ENCODE measurements around the gene VPS37B.
"Not testable (repeated sequence)": the region's sequence is repeated elsewhere in the genome, so short reads cannot be mapped to it uniquely, and the experiment has no call there.

The VPS37B gene

DNA sequence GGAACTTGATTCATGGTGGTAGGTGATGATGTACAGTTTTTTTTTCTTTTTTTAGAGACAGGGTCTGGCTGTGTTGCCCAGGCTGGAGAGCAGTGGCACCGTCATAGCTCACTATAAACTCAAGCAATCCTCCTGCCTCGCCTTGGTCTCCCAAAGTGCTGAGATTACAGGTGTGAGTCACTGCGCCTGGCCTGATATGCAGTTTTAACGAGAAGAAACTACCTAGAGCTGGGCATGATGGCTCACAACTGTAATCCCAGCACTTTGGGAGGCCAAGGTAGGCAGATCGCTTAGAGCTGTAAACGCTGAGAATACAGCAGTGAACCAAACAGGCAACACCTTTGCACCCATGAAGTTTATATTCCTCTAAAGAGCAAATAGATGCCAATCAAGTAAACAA, 13.0 kb upstream of the VPS37B start:
- no peak for DNase-seq (ENCODE audit: low read depth in 2 of 2, low spot score in 1 of 2)

GRCh38 chr12:122905258-122905657, 9.3 kb upstream of the VPS37B start:
- not testable (repeated sequence) for DNase-seq (ENCODE audit: low read depth in 2 of 2, low spot score in 1 of 2)

DNA sequence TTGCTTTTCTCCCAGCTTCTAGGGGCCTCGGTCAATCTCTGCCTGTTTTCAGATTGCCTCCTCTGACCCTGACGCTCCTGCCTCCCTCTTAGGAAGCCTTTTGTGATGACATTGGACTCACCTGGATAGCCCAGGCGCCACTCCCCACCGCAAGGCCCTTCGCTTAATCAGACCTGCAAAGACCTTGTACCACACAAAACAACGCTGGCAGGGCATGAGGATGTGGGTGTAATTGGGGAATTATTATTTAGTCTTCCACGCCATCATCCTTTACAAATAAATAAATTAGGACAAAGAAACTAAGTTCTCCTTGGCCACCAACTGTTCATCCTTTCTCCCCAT, 7.7 kb upstream of the VPS37B start:
- no peak for DNase-seq (ENCODE audit: low read depth in 2 of 2, low spot score in 1 of 2)

GRCh38 chr12:122902854-122903692, 7.1 kb upstream of the VPS37B start:
- DNase-seq (ENCODE audit: low read depth in 2 of 2, low spot score in 1 of 2) = no peak

DNA sequence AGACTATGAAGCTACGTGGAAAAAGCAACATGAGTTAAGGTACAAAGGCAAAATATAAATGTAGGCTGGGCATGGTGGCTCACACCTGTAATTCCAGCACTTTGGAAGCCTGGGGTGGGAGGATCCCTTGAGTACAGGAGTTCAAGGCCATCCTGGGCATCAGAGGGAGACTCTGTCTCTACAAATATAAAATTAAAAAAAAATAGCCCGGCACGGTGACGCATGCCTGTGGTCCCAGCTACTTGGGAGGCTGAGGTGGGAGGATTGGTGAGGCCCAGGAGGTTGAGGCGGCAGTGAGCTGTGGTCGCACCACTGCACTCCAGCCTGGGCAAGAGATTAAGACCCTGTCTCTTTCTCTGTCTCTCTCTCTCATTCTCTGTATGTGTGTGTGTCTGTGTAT, 4.0 kb upstream of the VPS37B start:
- no peak for DNase-seq (ENCODE audit: low read depth in 2 of 2, low spot score in 1 of 2)

DNA sequence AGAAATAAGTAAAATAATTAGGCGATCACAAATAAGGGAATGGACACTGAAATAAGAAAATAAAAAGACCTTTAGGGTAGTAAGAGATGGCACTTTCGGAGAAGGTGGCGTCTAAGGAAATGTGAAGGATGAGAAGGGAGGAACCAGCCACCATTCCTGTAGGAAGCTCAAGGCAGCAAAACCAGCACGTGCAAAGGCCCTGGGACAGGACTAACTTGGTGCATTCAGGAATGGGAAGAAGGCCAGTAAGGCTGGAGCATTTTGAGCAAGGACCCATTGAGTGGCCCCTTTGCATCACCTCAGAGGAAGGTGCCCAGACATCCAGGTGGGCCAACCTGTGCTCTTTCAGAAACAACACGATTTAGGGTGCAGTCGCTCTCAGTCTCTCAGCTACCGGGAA, 738 bp upstream of the VPS37B start:
- no peak for DNase-seq (ENCODE audit: low read depth in 2 of 2, low spot score in 1 of 2)

DNA sequence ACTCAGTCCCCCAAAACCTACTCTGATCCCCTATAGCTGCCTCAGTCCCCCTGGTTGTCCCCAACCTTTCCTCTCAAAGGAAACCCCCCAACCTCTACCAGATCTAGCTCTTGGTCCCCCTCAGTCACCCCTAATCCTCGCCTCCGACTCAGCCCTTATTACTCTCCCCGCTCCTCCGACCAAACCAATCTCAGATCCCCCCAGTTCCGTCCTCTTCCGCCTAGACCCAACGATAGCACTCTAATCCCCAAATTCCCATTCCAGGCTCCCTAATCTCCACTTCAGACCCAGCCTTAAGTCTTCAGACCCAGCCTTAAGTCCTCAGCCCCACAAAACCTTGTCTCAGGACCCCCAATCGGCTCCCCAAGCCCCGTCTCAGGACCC, 612 bp downstream of the VPS37B start:
- DNase-seq (ENCODE audit: low read depth in 2 of 2, low spot score in 1 of 2) = no peak

DNA sequence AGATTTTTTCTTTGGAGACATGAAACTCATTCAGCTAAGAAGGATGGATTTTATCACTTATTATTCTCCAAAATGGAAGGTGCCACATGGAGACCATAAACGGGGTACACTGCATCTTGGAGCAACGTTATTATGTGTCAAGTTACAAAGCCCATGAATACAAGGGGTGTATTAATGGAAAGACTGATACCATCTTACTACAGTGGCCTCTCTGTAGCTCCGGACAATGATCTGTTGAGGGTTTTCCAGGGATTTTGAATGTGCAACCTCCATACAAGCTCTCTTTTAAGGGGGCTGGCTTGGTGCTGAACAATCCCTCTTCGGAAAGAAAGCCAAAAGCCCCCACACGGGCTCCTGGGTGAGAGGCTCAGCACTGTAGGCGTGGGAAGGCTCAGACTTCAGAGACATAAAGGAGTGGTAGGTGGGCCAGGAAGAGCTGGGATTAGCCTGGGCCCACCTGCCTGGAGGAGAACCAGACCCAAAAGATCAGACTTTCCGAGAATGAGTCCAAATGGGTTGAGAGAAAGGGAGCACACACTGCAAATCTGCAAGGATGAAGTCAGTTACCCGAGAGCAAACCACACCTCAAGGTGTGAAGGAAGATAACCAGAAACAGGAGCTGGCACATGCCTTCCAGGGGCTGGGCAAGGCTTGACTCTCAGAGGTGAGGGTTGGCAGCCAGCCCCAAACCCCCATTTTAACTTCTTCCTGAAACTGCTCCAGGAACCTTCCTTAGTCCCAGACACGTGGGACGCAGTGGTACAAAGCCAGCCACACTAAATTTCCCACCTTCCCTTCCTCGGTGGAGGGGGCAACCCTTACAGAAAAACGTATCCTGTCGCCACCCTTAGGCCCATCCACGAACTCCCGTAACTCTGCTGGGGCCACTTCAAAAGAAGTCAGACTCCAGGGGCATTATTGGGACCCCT, 1.5 kb downstream of the VPS37B start:
- DNase-seq (ENCODE audit: low read depth in 2 of 2, low spot score in 1 of 2) = no peak

- DNase-seq (ENCODE audit: low read depth in 2 of 2, low spot score in 1 of 2) = no peak
Observed at GRCh38 chr12:122893208-122894153, 2.4 kb downstream of the VPS37B start.

DNA sequence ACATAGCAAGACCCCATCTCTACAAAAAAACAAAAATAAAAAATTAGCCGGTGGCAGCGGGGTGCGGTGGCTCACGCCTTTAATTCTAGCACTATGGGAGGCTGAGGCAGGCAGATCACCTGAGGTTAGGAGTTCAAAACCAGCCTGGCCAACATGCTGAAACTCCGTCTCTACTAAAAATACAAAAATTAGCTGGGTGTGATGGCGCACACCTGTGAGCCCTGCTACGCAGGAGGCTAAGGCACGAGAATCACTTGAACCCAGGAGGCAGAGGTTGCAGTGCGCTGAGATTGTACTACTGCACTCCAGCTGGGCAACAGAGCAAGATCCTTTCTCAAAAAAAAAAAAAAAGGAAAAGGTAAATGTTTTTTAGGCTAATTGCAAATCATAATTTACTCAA, 3.2 kb downstream of the VPS37B start:
- DNase-seq (ENCODE audit: low read depth in 2 of 2, low spot score in 1 of 2) = not testable (repeated sequence)

DNA sequence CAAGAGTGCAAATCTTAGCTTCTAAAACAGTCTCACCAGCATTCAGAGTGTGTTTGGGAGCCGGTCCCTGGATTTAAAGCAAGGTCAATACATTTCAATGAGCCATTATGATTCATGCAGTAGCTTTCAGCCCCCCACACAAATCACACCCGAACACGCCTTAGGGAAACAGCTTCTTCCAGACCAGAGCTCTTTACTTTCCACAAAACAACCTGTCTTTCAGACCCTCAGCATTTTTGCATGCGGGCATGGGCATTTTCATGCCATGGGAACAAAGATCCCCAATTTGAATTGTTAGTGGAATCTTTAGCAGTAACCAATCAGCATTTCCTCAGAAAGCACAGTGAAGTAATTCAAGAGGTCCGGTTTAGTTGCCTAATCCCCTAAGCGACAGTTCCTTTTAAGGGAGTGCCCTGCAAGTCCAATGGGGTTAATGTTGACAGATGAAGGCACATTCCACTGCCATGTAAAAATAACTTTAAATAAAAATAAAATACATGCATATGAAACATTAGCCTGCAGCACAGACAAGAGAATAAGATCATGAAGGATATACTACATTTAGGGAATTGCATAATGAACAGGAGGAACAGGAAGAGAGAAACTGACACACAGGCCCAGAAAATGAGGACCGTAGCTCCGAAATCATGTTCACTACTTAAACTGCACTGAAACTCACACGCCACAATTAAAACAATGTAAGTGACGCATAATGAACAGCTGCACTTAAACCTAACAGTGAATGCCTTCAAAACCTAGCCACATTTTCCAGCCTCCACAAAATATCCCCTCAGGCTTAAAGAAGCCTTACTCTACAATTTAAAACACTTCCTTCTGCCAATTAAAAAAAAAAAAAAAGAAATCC, 4.0 kb downstream of the VPS37B start:
- DNase-seq (ENCODE audit: low read depth in 2 of 2, low spot score in 1 of 2) = no peak

DNA sequence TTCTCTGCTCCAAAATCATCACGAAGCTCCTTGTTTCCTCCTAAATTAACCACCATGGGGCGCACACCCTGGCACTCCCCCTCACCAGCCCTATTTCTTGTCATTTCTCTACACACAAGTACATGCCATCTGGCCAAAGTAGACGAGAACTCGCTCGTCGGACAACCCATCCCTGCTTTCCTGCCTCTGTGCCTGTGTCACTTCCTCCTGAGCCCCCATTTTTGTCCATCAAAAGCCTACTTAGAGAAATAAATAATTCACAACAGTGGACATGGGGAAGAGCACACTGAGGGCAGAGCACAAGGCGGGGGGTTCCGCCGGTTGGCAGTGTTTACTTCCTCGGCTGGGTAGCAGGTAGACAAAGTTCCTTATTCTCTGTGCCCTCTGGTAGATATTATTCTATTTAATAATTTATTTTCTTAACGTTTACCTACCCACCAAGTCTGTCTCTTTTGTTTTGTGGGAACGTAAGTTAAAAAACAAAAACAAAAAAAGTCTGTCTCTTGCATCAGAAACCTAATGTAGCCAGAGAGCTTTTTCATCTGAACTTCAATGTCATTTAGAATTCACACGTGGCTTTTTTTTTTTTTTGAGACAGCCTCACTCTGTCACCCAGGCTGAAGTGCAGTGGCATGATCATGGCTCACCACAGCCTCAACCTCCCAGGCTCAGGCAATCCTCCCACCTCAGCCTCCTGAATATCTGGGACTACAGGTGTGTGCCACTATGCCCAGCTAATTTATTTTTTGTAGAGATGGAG, 6.0 kb downstream of the VPS37B start:
- no peak for DNase-seq (ENCODE audit: low read depth in 2 of 2, low spot score in 1 of 2)

GRCh38 chr12:122888232-122888752, 7.6 kb downstream of the VPS37B start:
- no peak for DNase-seq (ENCODE audit: low read depth in 2 of 2, low spot score in 1 of 2)

DNA sequence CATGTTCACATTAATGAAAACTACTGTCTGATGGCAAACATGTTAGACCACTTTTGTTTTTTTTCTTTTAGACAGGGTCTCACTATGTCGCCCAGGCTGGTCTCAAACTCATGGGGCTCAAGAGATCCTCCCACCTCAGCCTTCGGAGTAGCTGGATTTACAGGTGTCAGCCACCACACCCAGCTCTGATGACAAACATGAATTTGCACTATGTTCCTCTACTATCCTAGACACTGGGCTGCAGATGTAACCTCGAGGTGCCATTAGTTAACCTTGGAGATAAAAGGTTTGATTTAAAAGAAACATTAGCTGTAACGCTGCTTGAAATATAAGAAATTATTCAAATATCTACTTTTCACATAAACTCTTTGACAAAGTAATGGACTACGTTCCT, 8.1 kb downstream of the VPS37B start:
- DNase-seq (ENCODE audit: low read depth in 2 of 2, low spot score in 1 of 2) = no peak

DNA sequence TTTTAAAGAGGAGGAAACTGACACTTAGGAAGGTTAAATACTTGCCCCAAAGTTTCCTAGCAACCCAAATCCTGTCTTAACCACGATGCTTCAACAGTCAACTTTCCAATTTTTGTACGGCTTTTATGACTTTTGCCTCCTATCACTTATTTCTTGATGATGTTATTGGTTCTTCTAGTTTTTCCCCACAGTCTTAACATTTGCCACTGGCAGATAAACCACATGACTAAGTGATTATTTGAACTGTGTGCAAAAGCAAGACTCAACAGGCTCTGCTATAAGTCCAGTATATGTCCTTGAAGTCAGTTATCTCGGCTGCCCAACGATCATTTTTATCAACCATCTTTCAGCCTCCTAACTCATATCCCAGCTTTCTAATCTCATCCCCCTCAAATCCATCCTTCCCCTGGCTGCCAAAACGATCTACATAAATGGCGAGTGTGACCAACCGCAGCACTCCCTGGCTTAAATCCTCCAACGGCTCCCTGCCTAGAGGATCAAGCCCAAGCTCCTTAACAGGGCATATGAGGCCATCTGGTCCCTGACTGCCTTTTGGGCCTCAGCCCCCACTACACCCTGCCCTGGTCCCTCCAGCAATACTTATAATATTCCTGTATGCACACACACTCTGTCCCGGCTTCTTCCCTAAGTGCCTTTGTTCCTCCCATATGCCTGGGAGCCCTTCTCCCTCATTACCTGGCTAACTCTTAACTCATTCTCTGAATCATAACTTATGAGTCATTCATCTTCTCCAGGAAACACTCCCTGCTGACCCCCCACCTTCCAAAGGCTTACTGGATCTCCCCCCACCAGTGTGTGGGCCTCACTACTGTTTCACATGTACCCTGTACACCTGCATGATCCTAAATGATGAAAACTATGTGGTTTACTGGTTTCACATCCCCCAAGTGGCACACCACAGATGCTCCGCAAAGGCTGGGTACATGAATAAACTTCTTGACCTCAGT, 8.8 kb downstream of the VPS37B start:
- DNase-seq (ENCODE audit: low read depth in 2 of 2, low spot score in 1 of 2) = no peak

DNA sequence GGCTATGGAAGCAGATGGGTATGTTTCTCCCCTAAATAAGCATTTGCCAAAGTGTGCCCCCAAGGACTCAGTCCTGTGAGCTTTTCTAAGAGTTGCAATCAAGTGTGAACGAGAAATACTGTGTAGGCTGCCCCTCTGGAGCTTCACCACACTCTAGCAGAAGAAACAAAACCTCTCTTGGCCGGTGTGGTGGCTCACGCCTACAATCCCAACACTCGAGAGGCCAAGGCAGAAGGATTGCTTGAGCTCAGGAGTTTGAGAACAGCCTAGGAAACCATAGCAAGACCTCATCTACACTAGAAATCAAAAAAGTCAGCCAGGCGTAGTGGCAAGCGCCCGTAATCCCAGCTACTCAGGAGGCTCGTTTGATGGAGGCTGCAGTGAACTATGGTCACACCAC, 9.8 kb downstream of the VPS37B start:
- DNase-seq (ENCODE audit: low read depth in 2 of 2, low spot score in 1 of 2) = no peak

DNA sequence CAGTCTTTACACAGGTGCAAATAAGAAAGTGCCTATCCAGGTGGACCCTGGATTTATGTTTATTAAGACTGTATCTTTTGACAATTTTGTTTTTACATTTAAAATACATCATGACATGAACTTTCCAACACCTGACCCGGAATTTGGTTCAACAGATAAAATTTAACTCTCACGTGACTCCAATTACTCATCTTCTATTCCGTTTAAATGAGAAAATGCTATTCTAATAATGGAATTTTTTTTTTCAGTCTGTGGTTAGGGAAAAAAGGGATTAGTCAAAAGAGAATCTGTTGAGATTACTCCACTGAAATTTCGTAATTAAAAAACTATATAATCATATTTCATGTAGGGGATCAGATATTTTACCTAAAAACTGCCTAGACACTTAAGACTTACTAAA, 11.1 kb downstream of the VPS37B start:
- no peak for DNase-seq (ENCODE audit: low read depth in 2 of 2, low spot score in 1 of 2)

Data from stimulated activated CD8-positive, alpha-beta memory T cell treated with anti-CD3 and anti-CD28 coated beads, Interleukin-4, amount 100 ng/mL, for 4 hours (primary cell).